Mammary epithelial cell (primary cell): Measurements from ENCODE around the gene FAM13B.

Source experiments
- EZH2 ChIP-seq: IDR thresholded peaks from 2 replicates; pipeline ENCODE4 v1.6.1; 2012; ENCODE audit warnings: low read length, inconsistent platforms, borderline replicate concordance
- TF ChIP-seq, protein P1 (sequence below), 2 donors: IDR thresholded peaks in 1 of 2; conservative IDR thresholded peaks in 1 of 2; 2 replicates each; pipeline ENCODE4 v1.5.1; 2011 to 2012; ENCODE audit warnings: inconsistent platforms in 2 of 2, low read length in 2 of 2, mild to moderate bottlenecking in 2 of 2, control low read depth in 1 of 2, low read depth in 1 of 2; ENCODE audit not compliant: insufficient read depth in 1 of 2; ENCODE audit errors: extremely low read depth in 1 of 2

- TF ChIP-seq, protein P1, sequence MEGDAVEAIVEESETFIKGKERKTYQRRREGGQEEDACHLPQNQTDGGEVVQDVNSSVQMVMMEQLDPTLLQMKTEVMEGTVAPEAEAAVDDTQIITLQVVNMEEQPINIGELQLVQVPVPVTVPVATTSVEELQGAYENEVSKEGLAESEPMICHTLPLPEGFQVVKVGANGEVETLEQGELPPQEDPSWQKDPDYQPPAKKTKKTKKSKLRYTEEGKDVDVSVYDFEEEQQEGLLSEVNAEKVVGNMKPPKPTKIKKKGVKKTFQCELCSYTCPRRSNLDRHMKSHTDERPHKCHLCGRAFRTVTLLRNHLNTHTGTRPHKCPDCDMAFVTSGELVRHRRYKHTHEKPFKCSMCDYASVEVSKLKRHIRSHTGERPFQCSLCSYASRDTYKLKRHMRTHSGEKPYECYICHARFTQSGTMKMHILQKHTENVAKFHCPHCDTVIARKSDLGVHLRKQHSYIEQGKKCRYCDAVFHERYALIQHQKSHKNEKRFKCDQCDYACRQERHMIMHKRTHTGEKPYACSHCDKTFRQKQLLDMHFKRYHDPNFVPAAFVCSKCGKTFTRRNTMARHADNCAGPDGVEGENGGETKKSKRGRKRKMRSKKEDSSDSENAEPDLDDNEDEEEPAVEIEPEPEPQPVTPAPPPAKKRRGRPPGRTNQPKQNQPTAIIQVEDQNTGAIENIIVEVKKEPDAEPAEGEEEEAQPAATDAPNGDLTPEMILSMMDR (conservative IDR thresholded peaks at IDR 0.05 in 1 of 2, IDR thresholded peaks at IDR 0.05 in 1 of 2; ENCODE audit: extremely low read depth in 1 of 2, insufficient read depth in 1 of 2, low read depth in 1 of 2, low read length in 2 of 2) = no peak
- no peak for TF ChIP-seq EZH2
Measured at GRCh38 chr5:138033386-138033808, 518 bp upstream of the FAM13B start.
